ENCODE measurements around the gene DLGAP3. TPM values are rescaled to one million over a fixed set of nuclear protein-coding genes. Genes with fewer than 3 reads are reported as not detected.
"Not testable (repeated sequence)": the region's sequence is repeated elsewhere in the genome, so short reads cannot be mapped to it uniquely, and the experiment has no call there.

The DLGAP3 gene
- total RNA-seq, 2 donors from 2014 or later = 0.24 to 0.28 TPM

DNA sequence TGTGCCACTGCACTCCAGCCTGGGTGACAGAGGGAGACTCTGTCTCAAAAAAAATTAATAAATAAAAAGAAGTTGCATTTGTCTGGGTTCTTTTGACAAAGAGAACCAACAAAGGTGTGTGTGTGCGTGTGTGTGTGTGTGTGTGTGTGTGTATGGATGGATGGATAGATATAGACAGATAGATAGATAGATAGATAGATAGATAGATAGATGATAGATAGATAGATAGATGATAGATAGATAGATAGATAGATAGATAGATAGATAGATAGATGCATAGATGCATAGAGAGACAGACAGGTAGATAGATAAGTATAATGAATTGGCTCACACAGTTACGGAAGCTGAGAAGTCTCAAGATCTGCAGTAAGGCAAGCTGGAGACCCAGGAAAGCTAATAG lies 12.3 kb upstream of the DLGAP3 start:
- ATAC-seq; intact Hi-C loops (cut with DNase I, micrococcal nuclease); DNase-seq: not testable (repeated sequence)

- intact Hi-C loops (cut with DNase I, micrococcal nuclease) = no loop called here
- ATAC-seq (no peak), DNase-seq (no peak)
These were observed 1.2 kb upstream of the DLGAP3 start for GRCh38 chr1:34930702-34931071.

- DNase-seq (no peak), ATAC-seq (no peak)
- intact Hi-C loops (cut with DNase I, micrococcal nuclease) = no loop called here
These were observed 627 bp upstream of the DLGAP3 start for GRCh38 chr1:34929853-34930701.

- DNase-seq (no peak), ATAC-seq (no peak)
- intact Hi-C loops (cut with DNase I, micrococcal nuclease) = no loop called here
These were observed 552 bp downstream of the DLGAP3 start for GRCh38 chr1:34928699-34929496.

GRCh38 chr1:34928066-34928696 lies 1.3 kb downstream of the DLGAP3 start:
- intact Hi-C loops (cut with DNase I, micrococcal nuclease) = no loop called here
- DNase-seq = no peak
- no peak for ATAC-seq

DNA sequence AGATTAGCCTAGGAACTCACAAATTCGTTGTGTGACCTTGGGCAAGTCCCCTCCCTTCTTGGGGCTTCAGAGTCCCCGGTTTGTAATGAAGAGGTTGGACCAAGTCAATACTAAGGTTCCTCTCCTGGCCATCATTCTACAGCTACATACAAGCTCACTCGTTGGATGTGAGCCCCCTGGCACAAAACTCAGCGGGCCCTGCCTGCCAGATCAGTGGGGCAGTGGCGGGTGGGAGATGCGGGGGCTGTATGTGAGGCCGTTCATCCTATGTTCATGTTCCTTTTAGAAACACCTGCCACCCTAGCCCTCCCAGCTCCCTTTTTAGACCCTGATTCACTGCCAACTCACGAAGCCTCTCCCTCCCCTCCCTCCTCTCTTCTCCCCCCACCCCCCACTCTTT lies 2.1 kb downstream of the DLGAP3 start:
- no peak for DNase-seq

DNA sequence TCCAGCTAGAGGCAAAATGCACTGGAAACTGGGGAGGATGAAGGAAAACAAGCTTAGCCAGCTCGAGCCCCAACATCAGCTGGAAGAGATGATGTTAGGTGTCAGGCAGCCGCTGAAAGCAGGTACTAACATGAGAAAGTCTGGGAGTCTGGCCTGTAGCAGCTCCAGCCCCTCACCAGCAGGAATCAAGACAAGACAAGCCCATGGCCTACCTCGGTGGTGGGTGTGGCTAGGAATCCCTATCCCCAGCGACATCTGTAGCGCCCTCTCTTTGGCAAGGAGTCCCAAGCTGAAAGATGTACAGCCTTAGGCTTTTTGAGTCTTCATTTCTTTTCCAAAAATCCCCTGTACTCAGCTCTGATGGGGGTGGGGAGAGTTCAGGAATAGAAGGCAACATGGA lies 2.6 kb downstream of the DLGAP3 start:
- intact Hi-C loops (cut with DNase I, micrococcal nuclease) = no loop called here
- DNase-seq = no peak
- ATAC-seq = no peak

More for the DNA sequence above, 2.1 kb downstream of the DLGAP3 start:
- intact Hi-C loops (cut with DNase I, micrococcal nuclease) = no loop called here
- ATAC-seq = no peak

GRCh38 chr1:34926156-34926555 lies 3.3 kb downstream of the DLGAP3 start:
- intact Hi-C loops (cut with DNase I, micrococcal nuclease) = no loop called here
- no peak for ATAC-seq
- no peak for DNase-seq

- DNase-seq (no peak), ATAC-seq (no peak)
- intact Hi-C loops (cut with DNase I, micrococcal nuclease) = no loop called here
These were observed 3.7 kb downstream of the DLGAP3 start for GRCh38 chr1:34925730-34926129.

GRCh38 chr1:34924759-34925555 lies 4.5 kb downstream of the DLGAP3 start:
- DNase-seq (peak; percentile 33 to 62), ATAC-seq (peak; percentile 48)
- intact Hi-C loops (cut with DNase I, micrococcal nuclease) = no loop called here

DNA sequence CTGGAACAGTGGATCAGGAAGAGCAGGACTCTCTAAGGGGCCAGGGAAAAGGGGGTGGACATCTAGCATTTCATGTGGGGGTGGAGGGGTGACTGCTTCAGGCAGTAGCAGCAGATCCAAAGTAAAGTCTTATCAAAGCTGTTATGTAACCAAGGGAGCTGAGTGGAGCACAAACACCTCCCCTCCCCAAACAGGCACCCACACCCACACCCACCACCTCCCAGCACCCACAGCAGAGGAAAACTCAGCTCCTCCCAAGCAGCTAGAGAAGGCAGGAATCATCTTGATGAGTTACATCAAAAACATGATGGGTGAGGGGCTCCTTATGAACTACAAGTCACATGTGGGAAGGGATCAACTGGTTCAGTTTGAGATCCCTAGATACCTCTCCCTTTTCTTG lies 6.0 kb downstream of the DLGAP3 start:
- DNase-seq (no peak), ATAC-seq (no peak)
- intact Hi-C loops (cut with DNase I, micrococcal nuclease) = no loop called here

- intact Hi-C loops (cut with DNase I, micrococcal nuclease) = no loop called here
- DNase-seq (no peak), ATAC-seq (no peak)
These were observed 10.4 kb downstream of the DLGAP3 start for GRCh38 chr1:34918977-34919561.

DNA sequence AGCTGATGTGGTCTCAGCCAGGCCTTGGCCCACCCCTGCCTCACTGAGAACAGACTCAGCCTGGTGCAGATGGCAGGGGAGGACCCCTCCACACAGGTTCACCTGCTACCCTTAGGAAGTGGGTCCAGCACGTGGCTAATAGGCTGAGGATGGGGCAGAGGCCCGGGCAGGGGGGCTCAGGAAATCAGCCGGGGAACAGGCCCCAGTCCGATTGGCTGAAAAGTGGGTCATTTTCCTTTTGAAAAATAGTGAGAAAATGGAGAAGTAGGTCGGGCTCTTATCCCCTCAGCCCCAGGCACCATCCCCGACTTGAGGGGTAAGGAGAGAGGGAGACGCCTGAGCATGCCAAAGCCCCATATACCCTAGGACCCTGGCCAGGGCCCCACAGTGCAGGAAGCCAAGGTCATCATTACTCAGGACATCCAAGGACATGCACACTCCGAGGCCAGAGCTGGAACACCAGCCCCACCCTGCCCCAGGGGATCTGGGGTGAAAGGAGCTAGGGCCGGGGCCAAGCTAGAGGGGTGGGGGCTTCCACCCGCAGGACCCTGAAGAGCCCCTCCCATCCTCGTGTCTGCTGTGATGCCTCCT lies 11.0 kb downstream of the DLGAP3 start:
- ATAC-seq (no peak), DNase-seq (no peak)
- intact Hi-C loops (cut with DNase I, micrococcal nuclease) = no loop called here

DNA sequence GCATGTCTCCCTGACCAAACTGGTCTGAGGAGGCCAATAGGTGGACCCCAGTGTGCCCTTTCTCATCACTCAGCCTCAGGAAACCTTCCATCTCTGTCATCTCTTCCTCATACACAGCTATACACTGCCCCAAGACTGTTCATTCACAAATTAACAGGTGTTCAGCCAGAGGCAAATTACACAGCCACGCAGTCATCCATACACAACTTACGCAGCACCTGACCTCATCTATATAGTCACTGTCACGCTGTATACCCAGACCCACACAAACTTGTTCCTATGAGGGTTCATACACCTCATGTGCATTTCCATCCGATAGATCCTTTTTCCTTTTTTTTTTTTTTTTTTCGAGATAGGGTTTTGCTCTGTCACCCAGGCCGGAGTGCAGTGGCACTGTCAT lies 12.4 kb downstream of the DLGAP3 start:
- intact Hi-C loops (cut with DNase I, micrococcal nuclease) = no loop called here

DNA sequence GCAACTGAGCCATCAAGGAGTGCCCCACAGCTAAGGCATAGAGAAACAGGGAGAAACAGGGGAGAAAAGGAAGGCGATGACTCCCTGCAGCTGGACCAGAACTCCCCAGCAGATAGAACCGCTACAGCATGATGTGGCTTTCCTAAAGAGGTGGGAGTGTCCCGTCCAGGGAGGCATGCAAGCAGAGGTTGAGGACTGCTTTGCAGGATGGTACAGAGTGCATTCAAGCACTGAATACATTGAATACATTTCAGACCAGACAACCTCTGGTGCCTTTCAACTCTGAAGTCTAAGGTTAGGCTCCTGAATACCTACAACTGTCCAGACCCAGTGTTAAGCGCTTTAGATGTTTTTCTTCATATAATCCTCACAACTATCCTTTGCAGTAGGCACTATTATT lies 13.3 kb downstream of the DLGAP3 start:
- ATAC-seq (no peak), DNase-seq (no peak)
- intact Hi-C loops (cut with DNase I, micrococcal nuclease) = no loop called here

More for the DNA sequence above, 12.4 kb downstream of the DLGAP3 start:
- ATAC-seq = no peak
- DNase-seq = no peak

- intact Hi-C loops (cut with DNase I, micrococcal nuclease) = no loop called here
- ATAC-seq = no peak
- no peak for DNase-seq
These were observed 13.9 kb downstream of the DLGAP3 start for GRCh38 chr1:34915521-34915920.

GRCh38 chr1:34914958-34915357 lies 14.5 kb downstream of the DLGAP3 start:
- intact Hi-C loops (cut with DNase I, micrococcal nuclease) = no loop called here
- ATAC-seq (no peak), DNase-seq (no peak)

- ATAC-seq (no peak), DNase-seq (no peak)
- intact Hi-C loops (cut with DNase I, micrococcal nuclease) = no loop called here
These were observed 18.0 kb downstream of the DLGAP3 start for GRCh38 chr1:34911465-34911864.
